NCI-H1930 (cell line): ENCODE measurements around the gene PLA2G2C.

Experiments
- DNase-seq, 2 experiments: peaks; one replicate each; lab custom pipeline; 2025; lab: John Stamatoyannopoulos, UW

PLA2G2C gene

GRCh38 chr1:20207546-20207945, 21.2 kb upstream of the PLA2G2C start:
- no peak for DNase-seq

- DNase-seq = no peak
Measured at GRCh38 chr1:20202166-20202565, 15.8 kb upstream of the PLA2G2C start.

- DNase-seq = no peak
Measured at GRCh38 chr1:20200966-20201365, 14.6 kb upstream of the PLA2G2C start.

GRCh38 chr1:20199840-20200239, 13.5 kb upstream of the PLA2G2C start:
- no peak for DNase-seq

GRCh38 chr1:20199403-20199802, 13.1 kb upstream of the PLA2G2C start:
- no peak for DNase-seq

- DNase-seq = no peak
Measured at GRCh38 chr1:20198918-20199317, 12.6 kb upstream of the PLA2G2C start.

GRCh38 chr1:20198296-20198695, 12.0 kb upstream of the PLA2G2C start:
- no peak for DNase-seq

- no peak for DNase-seq
Measured at GRCh38 chr1:20197329-20197791, 11.0 kb upstream of the PLA2G2C start.

GRCh38 chr1:20195462-20195780, 9.1 kb upstream of the PLA2G2C start:
- DNase-seq = no peak

- no peak for DNase-seq
Measured at GRCh38 chr1:20194757-20195461, 8.6 kb upstream of the PLA2G2C start.

- no peak for DNase-seq
Measured at GRCh38 chr1:20194224-20194623, 7.9 kb upstream of the PLA2G2C start.

- DNase-seq = no peak
Measured at GRCh38 chr1:20192871-20193411, 6.6 kb upstream of the PLA2G2C start.

GRCh38 chr1:20192364-20192763, 6.0 kb upstream of the PLA2G2C start:
- no peak for DNase-seq

- no peak for DNase-seq
Measured at GRCh38 chr1:20191266-20191825, 5.0 kb upstream of the PLA2G2C start.

GRCh38 chr1:20190256-20191160, 4.2 kb upstream of the PLA2G2C start:
- DNase-seq = no peak

- DNase-seq = no peak
Measured at GRCh38 chr1:20189664-20190063, 3.3 kb upstream of the PLA2G2C start.

GRCh38 chr1:20188455-20188817, 2.1 kb upstream of the PLA2G2C start:
- no peak for DNase-seq

GRCh38 chr1:20187813-20188454, 1.6 kb upstream of the PLA2G2C start:
- no peak for DNase-seq

GRCh38 chr1:20187103-20187812, 940 bp upstream of the PLA2G2C start:
- DNase-seq = no peak

- DNase-seq = no peak
Measured at GRCh38 chr1:20184997-20185833, 1.1 kb downstream of the PLA2G2C start.

- DNase-seq = no peak
Measured at GRCh38 chr1:20184481-20184900, 1.8 kb downstream of the PLA2G2C start.
